Neural cell (in vitro differentiated cells): Measurements from ENCODE around the gene CTNNA1.

Experiments
- CTCF ChIP-seq: fragments of 450-650 bp; IDR thresholded peaks from 2 replicates; pipeline ENCODE4 v1.5.1; 2014; ENCODE audit warnings: antibody characterized with exemption, mild to moderate bottlenecking, moderate library complexity; ENCODE audit not compliant: poor library complexity, severe bottlenecking
- POLR2AphosphoS5 ChIP-seq: IDR thresholded peaks from 2 replicates; pipeline ENCODE4 v1.6.1; 2012
- REST ChIP-seq: IDR thresholded peaks from 2 replicates; pipeline ENCODE4 v1.6.1; 2012; ENCODE audit warnings: borderline replicate concordance
- SMC3 ChIP-seq: fragments of 450-650 bp; conservative IDR thresholded peaks from 2 replicates; pipeline ENCODE4 v1.6.1; 2014; ENCODE audit warnings: antibody characterized with exemption, mild to moderate bottlenecking, moderate library complexity; ENCODE audit not compliant: poor library complexity
- TAF1 ChIP-seq: IDR thresholded peaks from 2 replicates; pipeline ENCODE4 v1.6.1; 2012; ENCODE audit warnings: low read depth

- no peak for TF ChIP-seq CTCF
- no peak for TF ChIP-seq POLR2AphosphoS5
- TF ChIP-seq REST: no peak
- no peak for TF ChIP-seq SMC3
- no peak for TF ChIP-seq TAF1
Observed at GRCh38 chr5:138837160-138837559, 83.9 kb downstream of the CTNNA1 start.
